Neural cell (in vitro differentiated cells): ENCODE results near the gene TMA7B. TPM values are rescaled to one million over a fixed set of nuclear protein-coding genes. Genes with fewer than 3 reads are reported as not detected.

Experiments used
- H2AFZ ChIP-seq: fragments of 200-600, 300-800 bp; sonication (generic), shearing (Covaris generic); 2 replicates; pipeline ENCODE4 v1.6.0; 2014; ENCODE audit warnings: low read depth, mild to moderate bottlenecking, antibody characterized with exemption, low read length, moderate library complexity
- H3F3A ChIP-seq: fragments of 200-600 bp; shearing (Covaris generic); 2 replicates; pipeline ENCODE4 v1.6.1; 2016; ENCODE audit warnings: mild to moderate bottlenecking, moderate library complexity, mixed read lengths, antibody characterized with exemption, low read length; ENCODE audit not compliant: insufficient read depth, poor library complexity, severe bottlenecking
- H3K27ac ChIP-seq: fragments of 200-600, 300-800 bp; sonication (generic), shearing (Covaris generic); 2 replicates; pipeline ENCODE4 v1.5.1; 2014; ENCODE audit warnings: mild to moderate bottlenecking, low read length, moderate library complexity
- H3K27me3 ChIP-seq: fragments of 300-800, 200-600 bp; sonication (generic), shearing (Covaris generic); 2 replicates; pipeline ENCODE4 v1.6.0; 2014; ENCODE audit warnings: mild to moderate bottlenecking, low read depth, low read length, moderate library complexity; ENCODE audit not compliant: insufficient read depth
- H3K36me3 ChIP-seq: fragments of 300-800, 200-600 bp; sonication (generic), shearing (Covaris generic); 2 replicates; pipeline ENCODE4 v1.5.1; 2014; ENCODE audit warnings: mild to moderate bottlenecking, antibody characterized with exemption, low read length, moderate library complexity; ENCODE audit not compliant: insufficient read depth
- H3K4me2 ChIP-seq: fragments of 300-800, 200-600 bp; sonication (generic), shearing (Covaris generic); 2 replicates; pipeline ENCODE4 v1.6.0; 2014; ENCODE audit warnings: mild to moderate bottlenecking, low read length
- H3K4me3 ChIP-seq: fragments of 300-800, 200-600 bp; sonication (generic), shearing (Covaris generic); 2 replicates; pipeline ENCODE4 v1.5.1; 2014; ENCODE audit warnings: mild to moderate bottlenecking, low read length, moderate library complexity
- H3K79me2 ChIP-seq: fragments of 200-600 bp; shearing (Covaris generic); replicated peaks from 2 replicates; pipeline ENCODE4 v1.6.0; 2014; ENCODE audit warnings: mild to moderate bottlenecking, low read length, moderate library complexity; ENCODE audit not compliant: insufficient read depth
- H3K9ac ChIP-seq: fragments of 300-800, 200-600 bp; sonication (generic), shearing (Covaris generic); 2 replicates; pipeline ENCODE4 v1.6.1; 2016; ENCODE audit warnings: mild to moderate bottlenecking, low read length, mixed read lengths
- H3K9me2 ChIP-seq: fragments of 200-600 bp; shearing (Covaris generic); 2 replicates; pipeline ENCODE4 v1.6.1; 2016; ENCODE audit warnings: mild to moderate bottlenecking, low read length, mixed read lengths; ENCODE audit not compliant: insufficient read depth
- H3K9me3 ChIP-seq: fragments of 200-600, 300-800 bp; sonication (generic), shearing (Covaris generic); 2 replicates; pipeline ENCODE4 v1.6.1; 2016; ENCODE audit warnings: mild to moderate bottlenecking, mixed run types, low read length, moderate library complexity, mixed read lengths
- H4K20me1 ChIP-seq: fragments of 200-600 bp; shearing (Covaris generic); 2 replicates; pipeline ENCODE4 v1.6.1; 2016; ENCODE audit warnings: mild to moderate bottlenecking, mixed run types; ENCODE audit not compliant: insufficient read depth
- EP300 ChIP-seq: fragments of 450-650 bp; conservative IDR thresholded peaks from 2 replicates; pipeline ENCODE4 v1.6.1; 2014; ENCODE audit warnings: antibody characterized with exemption, mild to moderate bottlenecking, moderate library complexity; ENCODE audit not compliant: poor library complexity, severe bottlenecking
- EZH2 ChIP-seq: fragments of 200-600, 300-800 bp; shearing (Covaris generic), sonication (generic); IDR thresholded peaks from 2 replicates; pipeline ENCODE4 v1.6.1; 2014; ENCODE audit warnings: antibody characterized with exemption, low read length, borderline replicate concordance, mild to moderate bottlenecking; ENCODE audit not compliant: insufficient read depth, poor library complexity, severe bottlenecking
- MXI1 ChIP-seq: fragments of 450-650 bp; conservative IDR thresholded peaks from 2 replicates; pipeline ENCODE4 v1.6.1; 2014; ENCODE audit warnings: antibody characterized with exemption, mild to moderate bottlenecking; ENCODE audit not compliant: poor library complexity, severe bottlenecking
- POLR2AphosphoS5 ChIP-seq: IDR thresholded peaks from 2 replicates; pipeline ENCODE4 v1.6.1; 2012
- RAD21 ChIP-seq: fragments of 450-650 bp; conservative IDR thresholded peaks from 2 replicates; pipeline ENCODE4 v1.6.1; 2014; ENCODE audit warnings: antibody characterized with exemption, mild to moderate bottlenecking, moderate library complexity
- SMC3 ChIP-seq: fragments of 450-650 bp; conservative IDR thresholded peaks from 2 replicates; pipeline ENCODE4 v1.6.1; 2014; ENCODE audit warnings: antibody characterized with exemption, mild to moderate bottlenecking, moderate library complexity; ENCODE audit not compliant: poor library complexity
- TAF1 ChIP-seq: IDR thresholded peaks from 2 replicates; pipeline ENCODE4 v1.6.1; 2012; ENCODE audit warnings: low read depth
- polyA plus RNA-seq: library from polyadenylated mRNA; depleted of rRNA; stranded (reverse); fragments of >200 nt; gene quantifications from 2 replicates; pipeline ENCODE4 v1.2.3, GENCODE V29; 2014
- TF ChIP-seq, protein P1 (sequence below): fragments of 450-650 bp; IDR thresholded peaks from 2 replicates; pipeline ENCODE4 v1.5.1; 2014; ENCODE audit warnings: antibody characterized with exemption, mild to moderate bottlenecking, moderate library complexity; ENCODE audit not compliant: poor library complexity, severe bottlenecking
- TF ChIP-seq, protein P2 (sequence below): IDR thresholded peaks from 2 replicates; pipeline ENCODE4 v1.6.1; 2012; ENCODE audit warnings: borderline replicate concordance

Gene TMA7B
- polyA plus RNA-seq, 1 donor from 2014 or later = not detected

DNA sequence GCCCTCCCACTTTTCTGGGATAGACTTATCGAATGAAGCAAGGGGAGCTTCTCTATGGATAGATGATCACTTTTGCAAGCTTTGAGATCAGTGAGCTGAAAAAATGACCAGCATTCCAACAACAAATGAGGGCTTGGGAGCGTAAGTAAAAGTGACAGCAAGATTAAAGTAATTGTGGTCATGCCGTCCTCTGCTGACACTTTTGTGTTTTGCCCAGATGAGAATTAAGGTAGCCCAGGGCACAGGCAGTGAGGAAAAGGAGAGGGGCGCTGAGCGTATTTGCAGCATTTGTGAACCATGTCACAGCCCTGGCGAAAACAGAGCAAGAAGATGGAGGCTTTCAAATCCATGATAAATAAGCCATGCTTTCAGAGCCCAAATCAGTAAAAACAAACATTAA, 24.6 kb upstream of the TMA7B start:
- Histone ChIP-seq H3K4me3 (no peak overlapping the region), H3K27ac (no peak overlapping the region), H2AFZ (no peak overlapping the region), H3K27me3 (no peaks in the 10 kb centered on the region), H3K4me2 (no peak overlapping the region), H3K36me3 (no peaks in the 10 kb centered on the region), H3K9me2 (no peaks in the 10 kb centered on the region), H3K9ac (no peak overlapping the region), H3F3A (no peaks in the 10 kb centered on the region), H3K79me2 (no peaks in the 10 kb centered on the region), H3K9me3 (no peaks in the 10 kb centered on the region), H4K20me1 (no peaks in the 10 kb centered on the region)
- TF ChIP-seq SMC3 = peak; percentile 38
- no peak for TF ChIP-seq EZH2
- TF ChIP-seq RAD21 = peak; percentile 22

DNA sequence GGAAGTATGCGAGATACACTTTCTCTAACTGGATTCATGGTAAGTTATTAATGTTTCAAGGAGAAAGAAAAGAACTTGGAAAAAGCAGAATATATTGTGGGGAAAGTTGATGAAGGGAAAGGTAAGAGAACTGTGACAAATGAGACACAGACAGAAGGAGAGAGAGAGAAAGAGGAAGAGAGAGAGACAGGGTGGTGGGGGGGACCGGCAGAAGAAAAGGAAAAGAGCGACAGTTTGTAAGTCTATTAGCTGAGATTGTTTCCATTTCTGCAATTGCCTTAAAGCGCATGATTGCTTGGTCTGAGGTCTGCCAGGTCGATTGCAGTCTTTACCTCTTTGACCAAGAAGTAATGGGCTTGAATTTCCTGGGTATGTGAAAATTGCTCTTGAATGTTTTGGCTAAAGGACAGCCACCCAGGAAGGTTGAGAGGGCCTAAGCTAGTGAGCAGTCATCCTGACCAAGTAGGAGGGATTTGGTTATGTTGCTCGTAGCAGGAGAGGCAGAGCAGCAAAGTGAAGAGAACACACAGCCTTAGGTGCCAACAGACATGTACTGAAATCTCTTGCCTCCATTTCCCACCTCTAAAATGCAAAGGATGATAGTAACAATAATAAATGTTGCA, 23.6 kb upstream of the TMA7B start:
- H3K9ac ChIP-seq = no peak overlapping the region
- TF ChIP-seq EP300 = no peak
- TF ChIP-seq POLR2AphosphoS5 = no peak
- TF ChIP-seq, protein P1, sequence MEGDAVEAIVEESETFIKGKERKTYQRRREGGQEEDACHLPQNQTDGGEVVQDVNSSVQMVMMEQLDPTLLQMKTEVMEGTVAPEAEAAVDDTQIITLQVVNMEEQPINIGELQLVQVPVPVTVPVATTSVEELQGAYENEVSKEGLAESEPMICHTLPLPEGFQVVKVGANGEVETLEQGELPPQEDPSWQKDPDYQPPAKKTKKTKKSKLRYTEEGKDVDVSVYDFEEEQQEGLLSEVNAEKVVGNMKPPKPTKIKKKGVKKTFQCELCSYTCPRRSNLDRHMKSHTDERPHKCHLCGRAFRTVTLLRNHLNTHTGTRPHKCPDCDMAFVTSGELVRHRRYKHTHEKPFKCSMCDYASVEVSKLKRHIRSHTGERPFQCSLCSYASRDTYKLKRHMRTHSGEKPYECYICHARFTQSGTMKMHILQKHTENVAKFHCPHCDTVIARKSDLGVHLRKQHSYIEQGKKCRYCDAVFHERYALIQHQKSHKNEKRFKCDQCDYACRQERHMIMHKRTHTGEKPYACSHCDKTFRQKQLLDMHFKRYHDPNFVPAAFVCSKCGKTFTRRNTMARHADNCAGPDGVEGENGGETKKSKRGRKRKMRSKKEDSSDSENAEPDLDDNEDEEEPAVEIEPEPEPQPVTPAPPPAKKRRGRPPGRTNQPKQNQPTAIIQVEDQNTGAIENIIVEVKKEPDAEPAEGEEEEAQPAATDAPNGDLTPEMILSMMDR = no peak
- no peak for TF ChIP-seq MXI1
- H3K27ac ChIP-seq = no peak overlapping the region
- H3K36me3 ChIP-seq = no peaks in the 10 kb centered on the region
- no peaks in the 10 kb centered on the region for H3K9me3 ChIP-seq
- no peaks in the 10 kb centered on the region for H3K9me2 ChIP-seq
- no peak overlapping the region for H2AFZ ChIP-seq
- H3K27me3 ChIP-seq = no peaks in the 10 kb centered on the region
- H3F3A ChIP-seq = no peaks in the 10 kb centered on the region
- no peaks in the 10 kb centered on the region for H3K79me2 ChIP-seq
- no peak overlapping the region for H3K4me3 ChIP-seq
- no peak overlapping the region for H3K4me2 ChIP-seq
- no peaks in the 10 kb centered on the region for H4K20me1 ChIP-seq

DNA sequence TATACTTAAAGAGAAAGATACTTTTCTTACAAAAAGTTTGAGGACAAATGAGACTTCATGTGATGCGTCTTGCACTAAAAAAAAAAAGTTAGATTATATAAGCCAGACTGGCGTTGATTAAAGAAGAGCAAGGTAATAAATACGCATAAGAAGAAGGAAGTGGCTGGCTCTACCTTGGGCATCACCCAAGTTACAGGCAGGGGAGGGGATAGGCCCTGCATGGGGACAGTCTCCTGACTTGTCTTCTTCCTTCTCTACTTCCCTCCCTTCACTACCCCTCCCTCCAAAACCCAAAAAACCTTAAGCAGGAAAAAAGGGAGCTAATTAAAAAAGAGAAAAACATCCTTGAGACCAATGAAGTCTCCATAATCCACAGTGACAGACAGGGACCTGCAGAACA, 22.3 kb upstream of the TMA7B start:
- no peaks in the 10 kb centered on the region for H3K9me3 ChIP-seq
- no peaks in the 10 kb centered on the region for H3K27me3 ChIP-seq
- no peaks in the 10 kb centered on the region for H3K9me2 ChIP-seq
- no peaks in the 10 kb centered on the region for H4K20me1 ChIP-seq
- TF ChIP-seq, protein P2, sequence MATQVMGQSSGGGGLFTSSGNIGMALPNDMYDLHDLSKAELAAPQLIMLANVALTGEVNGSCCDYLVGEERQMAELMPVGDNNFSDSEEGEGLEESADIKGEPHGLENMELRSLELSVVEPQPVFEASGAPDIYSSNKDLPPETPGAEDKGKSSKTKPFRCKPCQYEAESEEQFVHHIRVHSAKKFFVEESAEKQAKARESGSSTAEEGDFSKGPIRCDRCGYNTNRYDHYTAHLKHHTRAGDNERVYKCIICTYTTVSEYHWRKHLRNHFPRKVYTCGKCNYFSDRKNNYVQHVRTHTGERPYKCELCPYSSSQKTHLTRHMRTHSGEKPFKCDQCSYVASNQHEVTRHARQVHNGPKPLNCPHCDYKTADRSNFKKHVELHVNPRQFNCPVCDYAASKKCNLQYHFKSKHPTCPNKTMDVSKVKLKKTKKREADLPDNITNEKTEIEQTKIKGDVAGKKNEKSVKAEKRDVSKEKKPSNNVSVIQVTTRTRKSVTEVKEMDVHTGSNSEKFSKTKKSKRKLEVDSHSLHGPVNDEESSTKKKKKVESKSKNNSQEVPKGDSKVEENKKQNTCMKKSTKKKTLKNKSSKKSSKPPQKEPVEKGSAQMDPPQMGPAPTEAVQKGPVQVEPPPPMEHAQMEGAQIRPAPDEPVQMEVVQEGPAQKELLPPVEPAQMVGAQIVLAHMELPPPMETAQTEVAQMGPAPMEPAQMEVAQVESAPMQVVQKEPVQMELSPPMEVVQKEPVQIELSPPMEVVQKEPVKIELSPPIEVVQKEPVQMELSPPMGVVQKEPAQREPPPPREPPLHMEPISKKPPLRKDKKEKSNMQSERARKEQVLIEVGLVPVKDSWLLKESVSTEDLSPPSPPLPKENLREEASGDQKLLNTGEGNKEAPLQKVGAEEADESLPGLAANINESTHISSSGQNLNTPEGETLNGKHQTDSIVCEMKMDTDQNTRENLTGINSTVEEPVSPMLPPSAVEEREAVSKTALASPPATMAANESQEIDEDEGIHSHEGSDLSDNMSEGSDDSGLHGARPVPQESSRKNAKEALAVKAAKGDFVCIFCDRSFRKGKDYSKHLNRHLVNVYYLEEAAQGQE = no peak
- TF ChIP-seq MXI1 = no peak
- no peak for TF ChIP-seq POLR2AphosphoS5
- TF ChIP-seq TAF1 = no peak
- TF ChIP-seq SMC3 = no peak
- TF ChIP-seq, protein P1 = no peak
- TF ChIP-seq EZH2 = no peak
- TF ChIP-seq RAD21 = no peak
- no peak for TF ChIP-seq EP300
- no peak overlapping the region for H3K27ac ChIP-seq
- no peaks in the 10 kb centered on the region for H3F3A ChIP-seq
- H3K4me2 ChIP-seq = no peak overlapping the region
- H3K4me3 ChIP-seq = no peak overlapping the region
- no peak overlapping the region for H2AFZ ChIP-seq
- H3K79me2 ChIP-seq = no peaks in the 10 kb centered on the region
- no peaks in the 10 kb centered on the region for H3K36me3 ChIP-seq
- H3K9ac ChIP-seq = no peak overlapping the region
